Neuron (in vitro differentiated cells): ENCODE measurements around the gene TYW1B.
"Not testable (repeated sequence)": the region's sequence is repeated elsewhere in the genome, so short reads cannot be mapped to it uniquely, and the experiment has no call there.

ENCODE experiments used
- H2AFZ ChIP-seq: one replicate; pipeline ENCODE4 v1.6.1; 2013; ENCODE audit warnings: low read depth, mild to moderate bottlenecking, inconsistent platforms, low read length, moderate library complexity
- H3K27me3 ChIP-seq: one replicate; pipeline ENCODE4 v1.6.1; 2013; ENCODE audit warnings: low read length; ENCODE audit not compliant: insufficient read depth
- H3K36me3 ChIP-seq: one replicate; pipeline ENCODE4 v1.6.1; 2013; ENCODE audit warnings: low read length; ENCODE audit not compliant: insufficient read depth
- H3K4me1 ChIP-seq: one replicate; pipeline ENCODE4 v1.6.1; 2013; ENCODE audit warnings: low read length; ENCODE audit not compliant: insufficient read depth
- H3K4me3 ChIP-seq: 2 replicates; pipeline ENCODE4 v1.5.1; 2013; ENCODE audit warnings: mild to moderate bottlenecking, low read length, moderate library complexity
- H3K9me3 ChIP-seq: one replicate; pipeline ENCODE4 v1.6.1; 2013; ENCODE audit warnings: low read length

Gene TYW1B

DNA sequence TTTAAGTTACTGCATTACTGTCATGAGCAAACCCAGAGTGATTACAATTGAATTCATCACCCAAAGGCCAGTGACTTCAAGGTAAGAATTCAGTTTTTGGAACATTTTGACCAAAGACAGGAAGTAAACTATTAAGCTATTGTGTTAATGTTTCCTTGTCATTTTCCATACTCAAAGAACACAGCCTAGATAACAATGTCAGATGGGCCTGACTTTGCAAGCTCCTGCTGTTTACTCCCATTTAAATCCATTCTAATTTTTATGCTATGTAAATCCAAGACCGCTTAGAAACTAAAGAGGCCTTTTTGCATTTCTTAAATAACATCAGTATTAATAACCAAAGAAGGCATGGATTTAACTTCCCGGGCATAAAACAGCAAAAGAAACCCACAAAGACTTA, 136.6 kb downstream of the TYW1B start:
- not testable (repeated sequence) for H2AFZ ChIP-seq, H3K36me3 ChIP-seq, H3K27me3 ChIP-seq, H3K4me3 ChIP-seq, H3K9me3 ChIP-seq, H3K4me1 ChIP-seq

DNA sequence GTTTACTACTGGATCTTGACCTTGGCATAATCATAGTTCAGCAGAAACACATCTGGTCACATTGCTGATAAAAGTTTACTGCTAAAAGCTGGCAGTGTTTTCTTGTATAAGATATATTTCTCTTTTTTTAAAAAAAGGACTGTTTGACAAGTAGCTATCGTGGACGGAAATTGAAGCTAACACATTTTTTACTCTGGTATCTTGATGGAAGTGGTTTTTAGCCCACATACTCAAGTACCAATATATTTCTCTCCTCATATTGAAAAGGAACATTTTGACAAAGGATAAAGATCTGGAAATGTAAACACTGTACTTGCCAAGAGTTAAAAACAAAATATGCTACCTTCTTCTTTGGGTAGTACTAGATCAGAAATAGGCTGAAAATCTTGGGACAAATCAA, 137.8 kb downstream of the TYW1B start:
- H3K9me3 ChIP-seq, H3K4me3 ChIP-seq, H2AFZ ChIP-seq, H3K27me3 ChIP-seq, H3K36me3 ChIP-seq, H3K4me1 ChIP-seq: not testable (repeated sequence)

DNA sequence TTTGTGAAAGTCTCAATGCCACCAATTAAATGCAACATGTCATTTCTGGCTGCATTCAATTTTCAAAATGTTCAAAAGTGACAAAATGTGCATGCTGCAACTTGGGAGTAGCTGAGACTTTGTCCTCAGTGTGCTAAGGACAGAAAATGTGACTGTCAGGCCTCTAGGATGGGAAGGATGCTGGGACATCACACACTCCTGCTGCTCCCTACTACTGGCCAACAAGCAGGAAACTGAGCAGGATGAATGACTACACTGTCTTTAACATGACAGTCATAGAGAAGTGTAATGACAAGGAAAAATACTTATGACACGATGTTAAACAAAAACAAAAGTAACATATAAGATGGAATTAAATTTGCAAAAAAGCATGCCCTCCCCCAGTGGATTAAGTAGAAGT, 138.7 kb downstream of the TYW1B start:
- not testable (repeated sequence) for H2AFZ ChIP-seq, H3K4me1 ChIP-seq, H3K9me3 ChIP-seq, H3K4me3 ChIP-seq, H3K27me3 ChIP-seq, H3K36me3 ChIP-seq

DNA sequence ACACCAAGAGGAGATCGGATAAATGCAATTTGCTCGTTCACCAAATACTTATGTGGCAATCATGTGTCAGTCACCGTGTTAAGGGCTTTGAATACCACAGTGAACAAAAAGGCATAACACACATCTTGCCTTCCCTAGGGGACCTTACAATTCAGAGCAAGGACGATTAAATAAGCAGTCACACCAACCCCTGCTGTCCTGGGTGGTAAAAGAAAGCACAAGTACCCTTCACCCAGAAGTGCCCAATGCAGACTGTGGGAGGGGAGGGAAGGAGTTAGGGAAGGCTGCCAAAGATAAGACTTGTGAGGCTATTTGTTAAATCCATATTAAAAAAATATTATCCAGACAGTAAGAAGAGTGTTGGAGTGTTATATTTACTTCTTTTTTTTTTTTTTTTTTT, 146.8 kb downstream of the TYW1B start:
- H3K4me1 ChIP-seq = peaks cover 14% of the 10 kb centered on the region
- H2AFZ ChIP-seq, H3K4me3 ChIP-seq, H3K36me3 ChIP-seq, H3K27me3 ChIP-seq, H3K9me3 ChIP-seq: not testable (repeated sequence)

DNA sequence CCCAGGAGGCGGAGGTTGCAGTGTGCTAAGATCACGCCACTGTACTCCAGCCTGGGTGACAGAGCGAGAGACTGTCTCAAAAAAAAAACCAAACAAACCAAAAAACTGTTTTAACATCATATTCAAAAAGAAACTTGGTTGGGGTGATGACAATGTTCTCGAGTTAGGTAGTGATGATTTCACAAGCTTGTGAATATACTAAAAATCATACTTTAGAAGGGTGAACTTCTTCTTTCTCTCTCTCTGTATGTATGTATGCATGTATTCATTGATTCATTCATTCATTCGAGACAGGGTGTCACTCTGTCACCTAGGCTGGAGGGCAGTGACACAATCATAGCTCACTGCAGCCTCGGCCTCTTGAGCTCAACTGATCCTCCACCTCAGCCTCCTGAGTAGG, 151.1 kb downstream of the TYW1B start:
- not testable (repeated sequence) for H2AFZ ChIP-seq, H3K4me1 ChIP-seq, H3K9me3 ChIP-seq, H3K36me3 ChIP-seq, H3K4me3 ChIP-seq, H3K27me3 ChIP-seq

DNA sequence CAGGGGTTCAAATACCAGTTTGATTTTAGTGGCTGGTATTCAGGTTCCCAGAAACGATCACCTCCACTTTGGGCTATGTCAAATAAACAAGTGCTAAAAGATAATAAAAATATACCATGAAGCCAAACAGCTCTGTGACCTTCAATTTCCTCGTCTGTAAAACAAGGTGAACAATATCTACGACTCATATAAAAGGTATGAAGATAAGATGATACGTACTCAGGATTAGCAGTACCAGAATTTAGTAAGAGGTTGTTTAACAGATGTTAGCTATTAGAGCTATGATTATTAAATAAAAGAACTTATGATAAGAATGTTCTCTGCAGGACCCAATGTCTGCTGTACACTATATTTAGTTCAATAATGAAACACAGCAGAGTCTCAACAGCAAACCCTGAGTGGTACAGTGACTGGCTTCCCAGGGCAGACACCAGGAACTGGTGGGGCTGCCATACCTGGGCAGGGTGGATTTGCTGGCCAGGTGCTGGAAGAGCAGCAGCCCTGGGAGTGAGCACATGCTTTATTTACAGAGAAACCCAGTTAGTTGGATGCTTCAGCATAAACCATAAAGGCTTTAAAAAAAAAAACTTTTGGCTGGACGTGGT, 151.8 kb downstream of the TYW1B start:
- not testable (repeated sequence) for H3K27me3 ChIP-seq, H3K4me1 ChIP-seq, H3K9me3 ChIP-seq, H3K4me3 ChIP-seq, H2AFZ ChIP-seq, H3K36me3 ChIP-seq

DNA sequence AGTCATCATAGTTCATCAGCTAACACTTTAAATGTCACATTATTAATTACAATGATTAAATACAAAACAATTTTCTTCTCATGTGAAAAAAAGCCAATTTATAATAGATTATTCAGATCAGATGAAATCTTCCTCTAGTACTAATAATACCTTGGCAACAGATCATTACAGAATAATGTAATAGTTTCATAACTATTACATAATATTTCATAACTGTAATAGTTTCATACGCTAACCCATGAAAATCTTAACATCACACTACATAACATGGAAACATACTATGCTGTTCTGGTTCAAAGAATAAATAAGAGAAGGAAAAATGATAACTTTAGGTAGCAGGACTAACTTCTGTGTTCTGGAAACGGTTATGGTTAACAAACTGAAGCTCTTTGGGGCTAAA, 152.3 kb downstream of the TYW1B start:
- not testable (repeated sequence) for H3K4me3 ChIP-seq

GRCh38 chr7:72674394-72674793, 153.6 kb downstream of the TYW1B start:
- H3K4me1 ChIP-seq = no peaks in the 10 kb centered on the region
- no peak overlapping the region for H2AFZ ChIP-seq
- no peaks in the 10 kb centered on the region for H3K36me3 ChIP-seq
- no peaks in the 10 kb centered on the region for H3K9me3 ChIP-seq
- H3K4me3 ChIP-seq = no peak overlapping the region
- H3K27me3 ChIP-seq = no peaks in the 10 kb centered on the region

More for the DNA sequence above, 152.3 kb downstream of the TYW1B start:
- H2AFZ ChIP-seq, H3K36me3 ChIP-seq, H3K27me3 ChIP-seq, H3K9me3 ChIP-seq, H3K4me1 ChIP-seq: not testable (repeated sequence)

GRCh38 chr7:72670850-72671249, 157.2 kb downstream of the TYW1B start:
- H2AFZ ChIP-seq, H3K4me1 ChIP-seq, H3K27me3 ChIP-seq, H3K4me3 ChIP-seq, H3K36me3 ChIP-seq, H3K9me3 ChIP-seq: not testable (repeated sequence)

GRCh38 chr7:72668435-72668834, 159.6 kb downstream of the TYW1B start:
- H3K36me3 ChIP-seq, H3K4me1 ChIP-seq, H3K4me3 ChIP-seq, H3K9me3 ChIP-seq, H3K27me3 ChIP-seq, H2AFZ ChIP-seq: not testable (repeated sequence)

DNA sequence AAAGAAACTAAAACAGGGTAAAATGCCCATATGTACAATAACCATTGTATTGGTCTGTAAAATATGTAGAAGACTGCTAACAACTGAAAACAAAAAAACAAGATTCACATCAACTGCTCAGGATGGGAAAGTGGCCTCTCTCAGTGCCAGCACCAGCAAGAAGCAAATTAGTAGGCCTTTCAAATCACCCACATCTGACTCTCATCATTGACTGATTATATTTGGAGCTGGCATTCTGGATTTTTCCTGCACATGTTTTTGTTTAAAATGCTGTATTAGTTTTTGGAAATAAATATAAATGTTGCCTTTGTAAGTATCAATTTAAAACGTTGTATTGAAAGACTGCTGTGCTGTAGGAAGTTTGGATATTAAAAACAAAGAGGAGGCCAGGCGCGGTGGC, 161.0 kb downstream of the TYW1B start:
- H2AFZ ChIP-seq, H3K4me1 ChIP-seq, H3K27me3 ChIP-seq, H3K9me3 ChIP-seq, H3K4me3 ChIP-seq, H3K36me3 ChIP-seq: not testable (repeated sequence)

- H3K36me3 ChIP-seq, H2AFZ ChIP-seq, H3K4me1 ChIP-seq, H3K27me3 ChIP-seq, H3K9me3 ChIP-seq, H3K4me3 ChIP-seq: not testable (repeated sequence)
Observed at GRCh38 chr7:72648574-72648973, 179.4 kb downstream of the TYW1B start.

GRCh38 chr7:72643708-72644107, 184.3 kb downstream of the TYW1B start:
- H3K9me3 ChIP-seq, H3K4me1 ChIP-seq, H2AFZ ChIP-seq, H3K4me3 ChIP-seq, H3K27me3 ChIP-seq, H3K36me3 ChIP-seq: not testable (repeated sequence)

DNA sequence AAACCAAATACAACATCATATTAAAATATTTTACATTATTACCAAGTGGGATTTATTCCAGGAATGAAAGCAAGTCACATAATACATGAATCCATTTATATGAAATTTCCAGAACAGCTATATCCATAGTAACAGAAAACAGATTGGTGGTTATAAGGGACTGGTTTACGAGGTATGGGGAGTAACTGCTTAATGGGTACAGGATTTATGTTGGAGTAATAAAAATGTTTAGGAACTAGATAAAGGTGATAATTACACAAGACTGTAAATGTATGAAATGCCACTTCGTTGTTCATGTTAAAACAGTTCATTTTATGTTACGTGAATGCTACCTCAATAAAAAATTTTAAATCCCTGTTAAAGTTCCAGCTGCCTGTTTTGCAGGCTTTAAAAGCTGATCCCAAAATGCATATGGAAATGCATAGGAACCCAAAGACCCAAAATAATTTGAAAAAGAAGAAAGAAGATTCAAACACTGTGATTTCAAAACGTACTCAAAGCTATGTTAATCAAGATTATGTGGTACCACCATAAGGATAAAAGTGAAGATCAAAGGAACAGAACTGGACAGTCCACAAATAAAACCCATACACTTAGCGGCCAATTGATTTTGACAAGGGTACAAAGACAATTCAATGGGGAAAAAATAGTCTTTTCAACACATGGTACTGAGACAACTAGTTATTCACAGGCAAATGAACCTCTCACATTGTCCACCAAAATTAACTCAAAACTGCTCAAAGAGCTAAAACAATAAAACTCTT, 186.3 kb downstream of the TYW1B start:
- H3K9me3 ChIP-seq, H3K36me3 ChIP-seq, H2AFZ ChIP-seq, H3K4me1 ChIP-seq, H3K27me3 ChIP-seq, H3K4me3 ChIP-seq: not testable (repeated sequence)
